ENCODE results near the gene SMIM43. TPM values are rescaled to one million over a fixed set of nuclear protein-coding genes. Genes with fewer than 3 reads are reported as not detected.

SMIM43 gene
- total and polyA plus RNA-seq, 7 donors, result 0.03 TPM; not detected in 5

DNA sequence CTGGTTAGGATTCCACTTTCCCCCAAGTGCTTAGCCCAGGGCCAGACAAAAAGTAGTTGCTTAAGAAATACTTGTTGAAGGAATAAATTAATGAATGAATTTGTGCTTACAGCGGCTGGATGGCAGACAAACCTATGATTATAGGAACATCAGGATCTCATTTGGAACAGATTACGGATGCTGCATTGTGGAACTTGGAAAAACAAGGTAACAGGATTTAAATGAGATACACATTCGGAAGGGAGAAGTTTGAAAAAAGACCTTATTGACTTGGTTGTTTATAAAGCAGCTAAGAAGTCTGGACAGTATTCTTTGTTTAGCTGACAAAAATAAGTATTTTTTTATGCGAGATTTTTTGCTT, 36.7 kb upstream of the SMIM43 start:
- Histone ChIP-seq H3K9me3 (no peaks in the 10 kb centered on the region), H3K27me3 (ENCODE audit: insufficient read depth in 3 of 3, low read length in 2 of 3) (no peaks in the 10 kb centered on the region), H3K4me3 (peak overlapping the region; percentile 85), H3K4me1 (peaks cover 17% of the 10 kb centered on the region), H3K27ac (peak overlapping the region; percentile 92), H3K36me3 (ENCODE audit: insufficient read depth in 1 of 2, low read depth in 1 of 2) (peaks cover 7 to 43% of the 10 kb centered on the region in 2 donors)
- ATAC-seq, result no peak
- WGBS, 3 donors, result 10 to 15% (median 14%) methylated on average over 4 of the region's 4 CpGs
- intact Hi-C loops (cut with DNase I), result loop anchor here (2.0 to 10.0 kb wide), 3 partner anchors 21 to 127 kb away; partner anchors contain the start of genes ANXA5 (in 1 of the 2) and CCNA2 (in 1 of the 2)
- DNase-seq, result no peak
- TF ChIP-seq, protein P1, sequence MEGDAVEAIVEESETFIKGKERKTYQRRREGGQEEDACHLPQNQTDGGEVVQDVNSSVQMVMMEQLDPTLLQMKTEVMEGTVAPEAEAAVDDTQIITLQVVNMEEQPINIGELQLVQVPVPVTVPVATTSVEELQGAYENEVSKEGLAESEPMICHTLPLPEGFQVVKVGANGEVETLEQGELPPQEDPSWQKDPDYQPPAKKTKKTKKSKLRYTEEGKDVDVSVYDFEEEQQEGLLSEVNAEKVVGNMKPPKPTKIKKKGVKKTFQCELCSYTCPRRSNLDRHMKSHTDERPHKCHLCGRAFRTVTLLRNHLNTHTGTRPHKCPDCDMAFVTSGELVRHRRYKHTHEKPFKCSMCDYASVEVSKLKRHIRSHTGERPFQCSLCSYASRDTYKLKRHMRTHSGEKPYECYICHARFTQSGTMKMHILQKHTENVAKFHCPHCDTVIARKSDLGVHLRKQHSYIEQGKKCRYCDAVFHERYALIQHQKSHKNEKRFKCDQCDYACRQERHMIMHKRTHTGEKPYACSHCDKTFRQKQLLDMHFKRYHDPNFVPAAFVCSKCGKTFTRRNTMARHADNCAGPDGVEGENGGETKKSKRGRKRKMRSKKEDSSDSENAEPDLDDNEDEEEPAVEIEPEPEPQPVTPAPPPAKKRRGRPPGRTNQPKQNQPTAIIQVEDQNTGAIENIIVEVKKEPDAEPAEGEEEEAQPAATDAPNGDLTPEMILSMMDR (IDR thresholded peaks at IDR 0.05), result no peak

DNA sequence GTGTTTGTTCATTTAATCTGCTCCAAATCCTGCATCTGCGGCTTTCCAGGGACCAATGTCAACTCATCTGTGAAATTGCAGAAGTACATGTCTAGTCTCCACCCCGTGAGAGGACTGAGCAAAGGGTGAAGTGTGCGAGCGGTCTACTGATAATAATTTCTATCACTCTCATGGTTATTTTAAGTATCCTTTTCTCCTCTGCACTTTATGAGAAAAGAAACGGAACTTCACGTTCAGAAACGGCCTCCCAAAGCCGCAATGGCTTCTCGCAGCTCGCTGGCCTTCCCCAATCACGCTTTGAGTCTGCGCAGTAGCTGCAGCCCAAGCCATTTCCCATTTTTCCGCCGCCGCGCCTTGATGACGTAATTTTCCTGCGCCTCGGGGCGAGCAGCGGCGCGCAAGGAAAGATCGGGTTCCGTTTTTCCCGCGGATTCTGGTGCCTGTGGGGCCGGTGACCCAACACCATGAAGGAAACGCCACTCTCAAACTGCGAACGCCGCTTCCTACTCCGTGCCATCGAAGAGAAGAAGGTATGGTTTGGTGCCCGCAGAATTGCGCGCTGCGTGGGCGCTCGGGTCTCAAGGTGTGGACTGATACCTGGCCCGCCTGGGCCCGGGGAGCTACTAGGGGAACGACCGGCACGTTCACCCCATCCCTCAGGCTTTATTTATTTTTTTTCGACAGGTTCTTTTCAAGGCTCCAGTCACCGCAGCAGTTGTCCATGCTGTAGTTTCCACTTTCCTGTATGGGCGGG, 36.2 kb upstream of the SMIM43 start, which contains the start of gene EXOSC9:
Gene EXOSC9 (plus strand): TSS at position 363 of the 754 bp plus-strand sequence. CDS start 102 bp downstream, at position 465.
- 0 to 1% (median 0%) methylated on average over 48 of the region's 48 CpGs for WGBS, 3 donors
- Histone ChIP-seq H3K27ac (peak within 1 kb of the TSS; percentile 92), H3K36me3 (ENCODE audit: insufficient read depth in 1 of 2, low read depth in 1 of 2) (peaks cover 7 to 37% of the 10 kb centered on the region in 2 donors), H3K9me3 (no peaks in the 10 kb centered on the region), H3K27me3 (ENCODE audit: insufficient read depth in 3 of 3, low read length in 2 of 3) (no peaks in the 10 kb centered on the region), H3K4me3 (peak within 1 kb of the TSS; percentile 85), H3K4me1 (peaks cover 17% of the 10 kb centered on the region)
- intact Hi-C loops (cut with DNase I), result loop anchor here (2.0 to 10.0 kb wide), 3 partner anchors 22 to 126 kb away; partner anchors contain the start of genes ANXA5 (in 1 of the 2) and CCNA2 (in 1 of the 2)
- DNase-seq, result peak; percentile 95 to 97
- TF ChIP-seq, protein P1 (IDR thresholded peaks at IDR 0.05), result no peak
- peak; percentile 95 to 99 (median 98) for ATAC-seq

DNA sequence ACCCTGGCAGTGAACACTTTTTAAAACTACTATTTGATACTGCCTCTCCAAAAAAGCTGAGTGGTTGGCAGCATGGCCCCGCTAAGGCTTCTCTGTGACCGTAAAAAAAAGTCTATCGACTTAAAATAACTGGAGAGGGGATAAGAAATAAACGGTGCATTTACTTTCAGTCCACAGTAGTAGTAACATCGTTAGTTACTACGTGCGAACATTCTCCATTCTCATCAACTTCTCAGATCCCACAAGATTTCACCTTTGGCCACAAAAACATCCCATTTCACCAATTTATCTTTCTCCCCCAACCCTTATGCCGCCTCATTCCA, 35.6 kb upstream of the SMIM43 start:
- ATAC-seq (peak; percentile 11 to 62 (median 34)), DNase-seq (no peak)
- intact Hi-C loops (cut with DNase I), result loop anchor here (2.0 to 10.0 kb wide), 3 partner anchors 22 to 126 kb away; partner anchors contain the start of genes ANXA5 (in 1 of the 2) and CCNA2 (in 1 of the 2)
- Histone ChIP-seq H3K27ac (peak overlapping the region; percentile 92), H3K4me1 (peaks cover 17% of the 10 kb centered on the region), H3K9me3 (no peaks in the 10 kb centered on the region), H3K27me3 (ENCODE audit: insufficient read depth in 3 of 3, low read length in 2 of 3) (no peaks in the 10 kb centered on the region), H3K36me3 (ENCODE audit: insufficient read depth in 1 of 2, low read depth in 1 of 2) (peaks cover 7 to 32% of the 10 kb centered on the region in 2 donors), H3K4me3 (peak overlapping the region; percentile 85)
- TF ChIP-seq, protein P1 (IDR thresholded peaks at IDR 0.05), result no peak
- WGBS, 3 donors, result 23 to 24% (median 23%) methylated on average over 8 of the region's 8 CpGs

DNA sequence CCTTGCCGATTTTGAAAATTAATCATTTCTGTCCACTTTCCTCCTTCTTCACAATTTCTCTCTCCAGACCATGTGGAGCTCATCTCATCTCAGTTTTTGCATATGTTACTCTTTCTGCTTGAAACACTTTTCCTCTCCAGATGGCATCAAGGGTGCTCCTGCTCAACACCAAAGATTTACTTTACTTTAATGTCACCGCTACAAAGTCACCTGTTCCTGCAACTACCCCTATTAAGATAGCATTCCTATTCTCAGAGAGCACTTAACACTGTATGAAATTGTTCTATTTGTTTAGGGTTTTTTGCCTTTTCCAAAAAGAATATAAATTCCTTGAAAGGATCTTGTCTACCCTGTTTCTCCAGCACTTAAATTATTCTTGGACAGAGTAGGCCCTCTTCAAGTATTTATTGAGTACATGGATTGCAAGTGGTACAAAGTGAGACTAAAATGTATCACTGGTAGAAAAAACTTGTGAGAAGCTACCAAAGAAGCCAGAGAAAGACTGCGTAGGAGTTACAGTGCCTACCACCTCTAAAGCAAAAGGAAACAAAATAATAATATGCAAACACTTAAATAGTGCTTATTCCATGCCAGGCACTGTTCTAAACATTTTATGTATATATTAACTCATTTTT, 35.0 kb upstream of the SMIM43 start:
- Histone ChIP-seq H3K9me3 (no peaks in the 10 kb centered on the region), H3K36me3 (ENCODE audit: insufficient read depth in 1 of 2, low read depth in 1 of 2) (peaks cover 7 to 26% of the 10 kb centered on the region in 2 donors), H3K4me3 (peak overlapping the region; percentile 85), H3K27me3 (ENCODE audit: insufficient read depth in 3 of 3, low read length in 2 of 3) (no peaks in the 10 kb centered on the region), H3K4me1 (peaks cover 17% of the 10 kb centered on the region), H3K27ac (peak overlapping the region; percentile 92)
- 78 to 85% (median 83%) methylated on average over 3 of the region's 3 CpGs for WGBS, 3 donors
- TF ChIP-seq, protein P1 (IDR thresholded peaks at IDR 0.05), result no peak
- no peak for DNase-seq
- no peak for ATAC-seq
- intact Hi-C loops (cut with DNase I), result loop anchor here (2.0 to 10.0 kb wide), 3 partner anchors 23 to 125 kb away; partner anchors contain the start of genes ANXA5 (in 1 of the 2) and CCNA2 (in 1 of the 2)
